WTC11 (cell line): Measurements from ENCODE around the gene NPFFR1. TPM values are rescaled to one million over a fixed set of nuclear protein-coding genes. Genes with fewer than 3 reads are reported as not detected.

ENCODE experiments used
- ATAC-seq: fragments of 200-7000 bp; cut with Tn5 transposase; 2 replicates; pipeline ENCODE4 v1.10.0; 2021; ENCODE audit warnings: mild to moderate bottlenecking, moderate library complexity
- Bru-seq: library from RNA; stranded (reverse); fragments of 400-500 nt; gene quantifications from one replicate; lab custom pipeline; 2021; lab: Mats Ljungman, UMichigan
- CTCF ChIA-PET: fragments of 300-600 bp; sonication (Branson Sonifier 250); formaldehyde crosslinking; loops from one replicate; lab custom pipeline; 2021; ENCODE audit warnings: antibody characterized with exemption; lab: Charles Lee
- POLR2A ChIA-PET: fragments of 350-600 bp; sonication (Branson Sonifier 250); formaldehyde crosslinking; loops from one replicate; lab custom pipeline; 2021; ENCODE audit warnings: antibody characterized with exemption; lab: Charles Lee
- DNase-seq: peaks from one replicate; pipeline ENCODE4 v3.0.0; 2021; ENCODE audit warnings: low spot score
- H3K27ac Mint-ChIP-seq: 2 replicates; pipeline ENCODE4 v1.8.0; 2021; ENCODE audit warnings: mixed read lengths
- H3K27me3 Mint-ChIP-seq: 2 replicates; pipeline ENCODE4 v1.8.0; 2021; ENCODE audit warnings: low read depth, mild to moderate bottlenecking, moderate library complexity, mixed read lengths
- H3K36me3 Mint-ChIP-seq: 2 replicates; pipeline ENCODE4 v1.8.0; 2021; ENCODE audit warnings: mixed read lengths
- H3K4me1 Mint-ChIP-seq: 2 replicates; pipeline ENCODE4 v1.8.0; 2022; ENCODE audit warnings: mixed read lengths
- H3K4me3 Mint-ChIP-seq: 2 replicates; pipeline ENCODE4 v1.8.0; 2021; ENCODE audit warnings: mild to moderate bottlenecking, moderate library complexity, mixed read lengths
- H3K9me3 Mint-ChIP-seq: 2 replicates; pipeline ENCODE4 v1.8.0; 2021; ENCODE audit warnings: mixed read lengths
- ATF1 ChIP-seq: sonication (generic); formaldehyde crosslinking; IDR thresholded peaks from 2 replicates; pipeline ENCODE4 v1.8.1; 2023; ENCODE audit warnings: mild to moderate bottlenecking, moderate library complexity, missing genetic modification reagents
- ELF4 ChIP-seq: sonication (generic); formaldehyde crosslinking; IDR thresholded peaks from 2 replicates; pipeline ENCODE4 v1.8.1; 2022; ENCODE audit warnings: low read depth, mild to moderate bottlenecking, moderate library complexity, missing genetic modification reagents
- ETV6 ChIP-seq: sonication (generic); formaldehyde crosslinking; IDR thresholded peaks from 2 replicates; pipeline ENCODE4 v1.8.1; 2022; ENCODE audit warnings: mild to moderate bottlenecking, missing genetic modification reagents
- GABPB1 ChIP-seq: sonication (generic); formaldehyde crosslinking; IDR thresholded peaks from 2 replicates; pipeline ENCODE4 v1.8.1; 2023; ENCODE audit warnings: mild to moderate bottlenecking, missing genetic modification reagents
- JAZF1 ChIP-seq: fragments of 250-450 bp; sonication (Bioruptor Pico); IDR thresholded peaks from 2 replicates; pipeline ENCODE4 v1.9.0; 2021; ENCODE audit warnings: moderate library complexity, mild to moderate bottlenecking, inconsistent platforms
- KAT7 ChIP-seq: sonication (generic); formaldehyde crosslinking; IDR thresholded peaks from 2 replicates; pipeline ENCODE4 v1.8.1; 2023; ENCODE audit warnings: missing genetic modification reagents, mild to moderate bottlenecking, borderline replicate concordance
- NFATC4 ChIP-seq: fragments of 250-450 bp; sonication (Bioruptor Pico); IDR thresholded peaks from 2 replicates; pipeline ENCODE4 v1.9.0; 2021; ENCODE audit warnings: mild to moderate bottlenecking
- NFE2L1 ChIP-seq: sonication (generic); formaldehyde crosslinking; IDR thresholded peaks from 2 replicates; pipeline ENCODE4 v1.8.1; 2023; ENCODE audit warnings: missing genetic modification reagents
- SMAD4 ChIP-seq: sonication (generic); formaldehyde crosslinking; IDR thresholded peaks from 2 replicates; pipeline ENCODE4 v1.8.0; 2022; ENCODE audit warnings: mild to moderate bottlenecking, missing genetic modification reagents
- SP1 ChIP-seq: sonication (generic); formaldehyde crosslinking; conservative IDR thresholded peaks from 2 replicates; pipeline ENCODE4 v1.8.1; 2022; ENCODE audit warnings: missing genetic modification reagents
- TEAD1 ChIP-seq: sonication (generic); formaldehyde crosslinking; IDR thresholded peaks from 2 replicates; pipeline ENCODE4 v1.8.0; 2022; ENCODE audit warnings: mild to moderate bottlenecking, missing genetic modification reagents
- TP53 ChIP-seq: sonication (generic); formaldehyde crosslinking; IDR thresholded peaks from 2 replicates; pipeline ENCODE4 v1.8.1; 2023; ENCODE audit warnings: mild to moderate bottlenecking, missing genetic modification reagents
- ZBTB21 ChIP-seq: sonication (generic); formaldehyde crosslinking; IDR thresholded peaks from 2 replicates; pipeline ENCODE4 v1.8.1; 2023; ENCODE audit warnings: mild to moderate bottlenecking, missing genetic modification reagents, borderline replicate concordance
- ZNF121 ChIP-seq: sonication (generic); formaldehyde crosslinking; IDR thresholded peaks from 2 replicates; pipeline ENCODE4 v1.8.0; 2023; ENCODE audit warnings: missing genetic modification reagents
- ZNF317 ChIP-seq: sonication (generic); formaldehyde crosslinking; IDR thresholded peaks from 2 replicates; pipeline ENCODE4 v1.8.1; 2023; ENCODE audit warnings: low read depth, mild to moderate bottlenecking, moderate library complexity, missing genetic modification reagents, borderline replicate concordance
- long read RNA-seq, 3 experiments: library from RNA in 1 of 3; library from capped mRNA in 1 of 3; library from polyadenylated mRNA in 1 of 3; unstranded in 2 of 3; stranded (forward) in 1 of 3; transcript quantifications; one replicate each; pipeline ENCODE4 v2.0.0, GENCODE V29; 2021
- total RNA-seq: library from RNA; stranded (reverse); gene quantifications from 3 replicates; pipeline ENCODE4 v1.2.3, GENCODE V29; 2021
- TF ChIP-seq, protein P1 (sequence below): sonication (generic); formaldehyde crosslinking; IDR thresholded peaks from 2 replicates; pipeline ENCODE4 v1.8.1; 2023; ENCODE audit warnings: mild to moderate bottlenecking, moderate library complexity, missing genetic modification reagents
- TF ChIP-seq, protein P2 (sequence below): sonication (generic); formaldehyde crosslinking; IDR thresholded peaks from 2 replicates; pipeline ENCODE4 v1.8.1; 2023; ENCODE audit warnings: mild to moderate bottlenecking, missing genetic modification reagents, moderate library complexity
- TF ChIP-seq, protein P3 (sequence below): sonication (generic); formaldehyde crosslinking; IDR thresholded peaks from 2 replicates; pipeline ENCODE4 v1.8.1; 2022; ENCODE audit warnings: low read depth, mild to moderate bottlenecking, moderate library complexity, missing genetic modification reagents, borderline replicate concordance
- TF ChIP-seq, protein P4 (sequence below): sonication (generic); formaldehyde crosslinking; IDR thresholded peaks from 2 replicates; pipeline ENCODE4 v1.8.1; 2022; ENCODE audit warnings: mild to moderate bottlenecking, moderate library complexity, missing genetic modification reagents
- TF ChIP-seq, protein P5 (sequence below): fragments of 250-450 bp; sonication (Bioruptor Pico); IDR thresholded peaks from 2 replicates; pipeline ENCODE4 v2.1.2; 2022; ENCODE audit warnings: mild to moderate bottlenecking, moderate library complexity
- TF ChIP-seq, protein P6 (sequence below): fragments of 250-450 bp; sonication (Bioruptor Pico); IDR thresholded peaks from 2 replicates; pipeline ENCODE4 v1.9.0; 2021; ENCODE audit warnings: mild to moderate bottlenecking

Gene NPFFR1, protein sequence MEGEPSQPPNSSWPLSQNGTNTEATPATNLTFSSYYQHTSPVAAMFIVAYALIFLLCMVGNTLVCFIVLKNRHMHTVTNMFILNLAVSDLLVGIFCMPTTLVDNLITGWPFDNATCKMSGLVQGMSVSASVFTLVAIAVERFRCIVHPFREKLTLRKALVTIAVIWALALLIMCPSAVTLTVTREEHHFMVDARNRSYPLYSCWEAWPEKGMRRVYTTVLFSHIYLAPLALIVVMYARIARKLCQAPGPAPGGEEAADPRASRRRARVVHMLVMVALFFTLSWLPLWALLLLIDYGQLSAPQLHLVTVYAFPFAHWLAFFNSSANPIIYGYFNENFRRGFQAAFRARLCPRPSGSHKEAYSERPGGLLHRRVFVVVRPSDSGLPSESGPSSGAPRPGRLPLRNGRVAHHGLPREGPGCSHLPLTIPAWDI
- 0.04 to 0.05 TPM in 2 of 3 replicates, not detected in the other for total RNA-seq
- percentile 12 among the genes with signal in this experiment for Bru-seq, nascent RNA
- long read RNA-seq, experiment 1: 0 reads
- long read RNA-seq, experiment 2: 0 reads
- long read RNA-seq, experiment 3: 0 reads

DNA sequence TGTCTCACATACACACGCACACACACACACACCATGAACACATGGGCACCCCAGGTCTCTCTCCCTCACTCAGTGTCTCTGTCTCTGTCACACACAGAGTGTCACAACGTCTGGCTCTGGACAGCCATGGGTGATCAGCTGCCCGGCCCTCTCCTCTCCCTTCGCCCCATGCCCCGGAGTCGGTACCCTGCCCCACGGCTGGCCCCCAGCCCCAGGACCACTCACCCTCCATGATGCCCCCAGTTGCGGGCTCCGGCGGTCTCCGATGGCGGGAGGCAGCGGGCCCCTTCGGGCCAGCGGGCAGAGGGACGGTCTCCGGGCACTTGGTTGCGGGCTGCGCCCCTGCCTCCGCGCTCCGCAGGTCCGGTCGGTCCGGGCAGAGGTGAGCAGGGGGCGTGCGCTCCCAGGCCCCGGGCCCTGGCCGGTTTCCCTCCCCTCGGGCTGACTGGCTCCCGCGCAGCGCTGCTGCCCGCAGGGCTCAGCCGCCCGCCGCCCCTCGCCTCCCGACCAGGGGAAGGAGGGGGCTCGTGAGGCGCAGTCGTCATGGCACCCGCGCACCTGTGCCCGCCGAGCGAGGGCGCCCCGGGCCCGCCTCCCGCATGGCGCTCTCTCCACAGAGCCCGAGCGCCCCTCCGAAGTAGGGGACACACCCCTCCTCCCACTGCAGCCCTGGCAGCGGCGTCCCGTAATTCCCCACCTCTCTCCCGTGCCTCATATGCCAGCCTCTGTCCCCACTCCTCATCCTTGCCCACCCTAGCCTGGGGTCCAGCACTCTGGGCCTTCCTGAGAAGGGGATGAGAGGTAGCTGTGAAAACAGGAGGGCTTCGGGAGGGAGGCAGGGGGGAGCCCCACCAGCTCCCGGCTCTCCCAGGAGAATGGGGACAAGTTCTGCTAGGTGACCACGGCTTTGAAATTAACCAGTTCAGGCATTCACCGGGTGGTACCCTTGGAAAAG, at the start of gene NPFFR1:
TSS of gene NPFFR1 (minus strand) at position 560 of the 955 bp plus-strand sequence. CDS start at position 232, 328 bp downstream.
- ChIA-PET CTCF (interaction anchor here (0.9 to 1.9 kb wide), 6 partner anchors 11 to 137 kb away, joined by 3 to 9 read pairs (median 4); partner anchors contain the start of gene TYSND1), POLR2A (no interaction called here)
- peak; percentile 95 for ATAC-seq
- Mint-ChIP-seq H3K36me3 (no peaks in the 10 kb centered on the region), H3K9me3 (peaks cover 5% of the 10 kb centered on the region), H3K27ac (no peak within 1 kb of the TSS), H3K4me1 (no peaks in the 10 kb centered on the region), H3K4me3 (peak within 1 kb of the TSS; percentile 64), H3K27me3 (peaks cover 63% of the 10 kb centered on the region)
- DNase-seq: peak; percentile 71
- TF ChIP-seq TP53 (CRISPR knock-in tag) (0 out of 2 replicates have a peak, but pooled peaks have one; percentile 30), ETV6 (CRISPR knock-in tag) (0 out of 2 replicates have a peak, but pooled peaks have one; percentile 59), KAT7 (CRISPR knock-in tag) (no peak), ZNF121 (CRISPR knock-in tag) (peak; percentile 66; the same call in 1 of the 2 replicates), ZBTB21 (CRISPR knock-in tag) (0 out of 2 replicates have a peak, but pooled peaks have one; percentile 14), JAZF1 (no peak), GABPB1 (CRISPR knock-in tag) (no peak)
- TF ChIP-seq, protein P1, sequence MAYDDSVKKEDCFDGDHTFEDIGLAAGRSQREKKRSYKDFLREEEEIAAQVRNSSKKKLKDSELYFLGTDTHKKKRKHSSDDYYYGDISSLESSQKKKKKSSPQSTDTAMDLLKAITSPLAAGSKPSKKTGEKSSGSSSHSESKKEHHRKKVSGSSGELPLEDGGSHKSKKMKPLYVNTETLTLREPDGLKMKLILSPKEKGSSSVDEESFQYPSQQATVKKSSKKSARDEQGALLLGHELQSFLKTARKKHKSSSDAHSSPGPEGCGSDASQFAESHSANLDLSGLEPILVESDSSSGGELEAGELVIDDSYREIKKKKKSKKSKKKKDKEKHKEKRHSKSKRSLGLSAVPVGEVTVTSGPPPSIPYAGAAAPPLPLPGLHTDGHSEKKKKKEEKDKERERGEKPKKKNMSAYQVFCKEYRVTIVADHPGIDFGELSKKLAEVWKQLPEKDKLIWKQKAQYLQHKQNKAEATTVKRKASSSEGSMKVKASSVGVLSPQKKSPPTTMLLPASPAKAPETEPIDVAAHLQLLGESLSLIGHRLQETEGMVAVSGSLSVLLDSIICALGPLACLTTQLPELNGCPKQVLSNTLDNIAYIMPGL: peak; percentile 46; the same call in 1 of the 2 replicates
- TF ChIP-seq, protein P2, sequence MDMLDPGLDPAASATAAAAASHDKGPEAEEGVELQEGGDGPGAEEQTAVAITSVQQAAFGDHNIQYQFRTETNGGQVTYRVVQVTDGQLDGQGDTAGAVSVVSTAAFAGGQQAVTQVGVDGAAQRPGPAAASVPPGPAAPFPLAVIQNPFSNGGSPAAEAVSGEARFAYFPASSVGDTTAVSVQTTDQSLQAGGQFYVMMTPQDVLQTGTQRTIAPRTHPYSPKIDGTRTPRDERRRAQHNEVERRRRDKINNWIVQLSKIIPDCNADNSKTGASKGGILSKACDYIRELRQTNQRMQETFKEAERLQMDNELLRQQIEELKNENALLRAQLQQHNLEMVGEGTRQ (CRISPR knock-in tag): peak; percentile 31; the same call in 1 of the 2 replicates
- TF ChIP-seq, protein P3, sequence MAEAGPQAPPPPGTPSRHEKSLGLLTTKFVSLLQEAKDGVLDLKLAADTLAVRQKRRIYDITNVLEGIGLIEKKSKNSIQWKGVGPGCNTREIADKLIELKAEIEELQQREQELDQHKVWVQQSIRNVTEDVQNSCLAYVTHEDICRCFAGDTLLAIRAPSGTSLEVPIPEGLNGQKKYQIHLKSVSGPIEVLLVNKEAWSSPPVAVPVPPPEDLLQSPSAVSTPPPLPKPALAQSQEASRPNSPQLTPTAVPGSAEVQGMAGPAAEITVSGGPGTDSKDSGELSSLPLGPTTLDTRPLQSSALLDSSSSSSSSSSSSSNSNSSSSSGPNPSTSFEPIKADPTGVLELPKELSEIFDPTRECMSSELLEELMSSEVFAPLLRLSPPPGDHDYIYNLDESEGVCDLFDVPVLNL (CRISPR knock-in tag): no peak

DNA sequence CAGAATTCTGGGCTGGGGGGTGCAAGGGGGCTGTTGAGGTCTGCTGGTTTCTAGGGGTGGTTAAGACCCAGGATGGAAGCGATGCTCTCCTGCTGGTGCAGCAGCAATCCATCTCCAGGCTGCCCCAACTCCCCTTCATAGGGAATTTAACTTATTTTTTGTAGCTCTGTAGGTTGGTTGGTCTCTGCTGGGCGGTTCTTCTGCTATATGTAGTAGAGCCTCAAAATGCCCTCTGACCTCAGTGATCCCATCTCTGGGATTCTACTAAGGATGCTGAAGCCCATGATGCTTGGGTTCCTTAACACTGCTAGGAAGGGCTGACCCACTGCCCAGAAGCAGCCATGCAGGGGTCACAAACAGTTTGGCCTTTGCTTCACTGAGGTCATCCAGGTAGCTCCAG, 49.5 kb upstream of the NPFFR1 start:
- H3K27me3 Mint-ChIP-seq: no peaks in the 10 kb centered on the region
- peaks cover 21% of the 10 kb centered on the region for H3K36me3 Mint-ChIP-seq
- no peak overlapping the region for H3K4me3 Mint-ChIP-seq
- no peak for DNase-seq
- POLR2A ChIA-PET: no interaction called here
- CTCF ChIA-PET: interaction anchor here (1.3 to 1.4 kb wide), 3 partner anchors 66 to 187 kb away, joined by 3 to 4 read pairs (median 3); partner anchors contain the start of gene TYSND1
- peaks cover 7% of the 10 kb centered on the region; the same call in 1 of the 2 replicates for H3K9me3 Mint-ChIP-seq
- H3K4me1 Mint-ChIP-seq: peaks cover 12% of the 10 kb centered on the region
- ATAC-seq: no peak
- no peak overlapping the region for H3K27ac Mint-ChIP-seq
- no peak for TF ChIP-seq TEAD1 (CRISPR knock-in tag)
- TF ChIP-seq NFE2L1: no peak
- TF ChIP-seq SMAD4 (CRISPR knock-in tag): no peak
- TF ChIP-seq ATF1 (CRISPR knock-in tag): no peak
- TF ChIP-seq, protein P4, sequence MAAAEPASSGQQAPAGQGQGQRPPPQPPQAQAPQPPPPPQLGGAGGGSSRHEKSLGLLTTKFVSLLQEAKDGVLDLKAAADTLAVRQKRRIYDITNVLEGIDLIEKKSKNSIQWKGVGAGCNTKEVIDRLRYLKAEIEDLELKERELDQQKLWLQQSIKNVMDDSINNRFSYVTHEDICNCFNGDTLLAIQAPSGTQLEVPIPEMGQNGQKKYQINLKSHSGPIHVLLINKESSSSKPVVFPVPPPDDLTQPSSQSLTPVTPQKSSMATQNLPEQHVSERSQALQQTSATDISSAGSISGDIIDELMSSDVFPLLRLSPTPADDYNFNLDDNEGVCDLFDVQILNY (CRISPR knock-in tag): no peak
- TF ChIP-seq, protein P5, sequence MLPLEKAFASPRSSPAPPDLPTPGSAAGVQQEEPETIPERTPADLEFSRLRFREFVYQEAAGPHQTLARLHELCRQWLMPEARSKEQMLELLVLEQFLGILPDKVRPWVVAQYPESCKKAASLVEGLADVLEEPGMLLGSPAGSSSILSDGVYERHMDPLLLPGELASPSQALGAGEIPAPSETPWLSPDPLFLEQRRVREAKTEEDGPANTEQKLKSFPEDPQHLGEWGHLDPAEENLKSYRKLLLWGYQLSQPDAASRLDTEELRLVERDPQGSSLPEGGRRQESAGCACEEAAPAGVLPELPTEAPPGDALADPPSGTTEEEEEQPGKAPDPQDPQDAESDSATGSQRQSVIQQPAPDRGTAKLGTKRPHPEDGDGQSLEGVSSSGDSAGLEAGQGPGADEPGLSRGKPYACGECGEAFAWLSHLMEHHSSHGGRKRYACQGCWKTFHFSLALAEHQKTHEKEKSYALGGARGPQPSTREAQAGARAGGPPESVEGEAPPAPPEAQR (CRISPR knock-in tag): no peak
- TF ChIP-seq ZBTB21 (CRISPR knock-in tag): no peak
- no peak for TF ChIP-seq ELF4 (CRISPR knock-in tag)
- TF ChIP-seq NFATC4 (CRISPR knock-in tag): no peak
- no peak for TF ChIP-seq SP1
- TF ChIP-seq, protein P6, sequence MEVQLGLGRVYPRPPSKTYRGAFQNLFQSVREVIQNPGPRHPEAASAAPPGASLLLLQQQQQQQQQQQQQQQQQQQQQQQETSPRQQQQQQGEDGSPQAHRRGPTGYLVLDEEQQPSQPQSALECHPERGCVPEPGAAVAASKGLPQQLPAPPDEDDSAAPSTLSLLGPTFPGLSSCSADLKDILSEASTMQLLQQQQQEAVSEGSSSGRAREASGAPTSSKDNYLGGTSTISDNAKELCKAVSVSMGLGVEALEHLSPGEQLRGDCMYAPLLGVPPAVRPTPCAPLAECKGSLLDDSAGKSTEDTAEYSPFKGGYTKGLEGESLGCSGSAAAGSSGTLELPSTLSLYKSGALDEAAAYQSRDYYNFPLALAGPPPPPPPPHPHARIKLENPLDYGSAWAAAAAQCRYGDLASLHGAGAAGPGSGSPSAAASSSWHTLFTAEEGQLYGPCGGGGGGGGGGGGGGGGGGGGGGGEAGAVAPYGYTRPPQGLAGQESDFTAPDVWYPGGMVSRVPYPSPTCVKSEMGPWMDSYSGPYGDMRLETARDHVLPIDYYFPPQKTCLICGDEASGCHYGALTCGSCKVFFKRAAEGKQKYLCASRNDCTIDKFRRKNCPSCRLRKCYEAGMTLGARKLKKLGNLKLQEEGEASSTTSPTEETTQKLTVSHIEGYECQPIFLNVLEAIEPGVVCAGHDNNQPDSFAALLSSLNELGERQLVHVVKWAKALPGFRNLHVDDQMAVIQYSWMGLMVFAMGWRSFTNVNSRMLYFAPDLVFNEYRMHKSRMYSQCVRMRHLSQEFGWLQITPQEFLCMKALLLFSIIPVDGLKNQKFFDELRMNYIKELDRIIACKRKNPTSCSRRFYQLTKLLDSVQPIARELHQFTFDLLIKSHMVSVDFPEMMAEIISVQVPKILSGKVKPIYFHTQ (CRISPR knock-in tag): no peak
- no peak for TF ChIP-seq ZNF317 (CRISPR knock-in tag)
